ENCODE measurements around the gene FKBP7. TPM values are rescaled to one million over a fixed set of nuclear protein-coding genes. Genes with fewer than 3 reads are reported as not detected.

Gene FKBP7
- polyA plus RNA-seq, 1 donor from 2014 or later = 46.1 TPM

GRCh38 chr2:178508646-178509045 is 30.2 kb upstream of the FKBP7 start:
- Histone ChIP-seq H3K4me3 (ENCODE audit: low read length) (no peak overlapping the region), H3K79me2 (replicated peaks; ENCODE audit: insufficient read depth, low read length) (no peaks in the 10 kb centered on the region), H4K20me1 (ENCODE audit: insufficient read depth) (no peaks in the 10 kb centered on the region), H3K9me3 (ENCODE audit: low read length) (no peaks in the 10 kb centered on the region), H3K27me3 (ENCODE audit: insufficient read depth, low read depth, low read length) (no peaks in the 10 kb centered on the region), H3K9me2 (ENCODE audit: insufficient read depth, low read length) (no peaks in the 10 kb centered on the region), H2AFZ (ENCODE audit: low read depth, low read length) (no peak overlapping the region), H3K36me3 (ENCODE audit: insufficient read depth, low read length) (peaks cover 4% of the 10 kb centered on the region), H3K4me2 (ENCODE audit: low read length) (no peak overlapping the region), H3F3A (ENCODE audit: insufficient read depth, low read length, poor library complexity, severe bottlenecking) (no peaks in the 10 kb centered on the region), H3K9ac (ENCODE audit: low read length) (no peak overlapping the region), H3K27ac (ENCODE audit: low read length) (no peak overlapping the region)
- no peak for TF ChIP-seq MXI1 (conservative IDR thresholded peaks at IDR 0.05; ENCODE audit: poor library complexity, severe bottlenecking)
- TF ChIP-seq, protein P1, sequence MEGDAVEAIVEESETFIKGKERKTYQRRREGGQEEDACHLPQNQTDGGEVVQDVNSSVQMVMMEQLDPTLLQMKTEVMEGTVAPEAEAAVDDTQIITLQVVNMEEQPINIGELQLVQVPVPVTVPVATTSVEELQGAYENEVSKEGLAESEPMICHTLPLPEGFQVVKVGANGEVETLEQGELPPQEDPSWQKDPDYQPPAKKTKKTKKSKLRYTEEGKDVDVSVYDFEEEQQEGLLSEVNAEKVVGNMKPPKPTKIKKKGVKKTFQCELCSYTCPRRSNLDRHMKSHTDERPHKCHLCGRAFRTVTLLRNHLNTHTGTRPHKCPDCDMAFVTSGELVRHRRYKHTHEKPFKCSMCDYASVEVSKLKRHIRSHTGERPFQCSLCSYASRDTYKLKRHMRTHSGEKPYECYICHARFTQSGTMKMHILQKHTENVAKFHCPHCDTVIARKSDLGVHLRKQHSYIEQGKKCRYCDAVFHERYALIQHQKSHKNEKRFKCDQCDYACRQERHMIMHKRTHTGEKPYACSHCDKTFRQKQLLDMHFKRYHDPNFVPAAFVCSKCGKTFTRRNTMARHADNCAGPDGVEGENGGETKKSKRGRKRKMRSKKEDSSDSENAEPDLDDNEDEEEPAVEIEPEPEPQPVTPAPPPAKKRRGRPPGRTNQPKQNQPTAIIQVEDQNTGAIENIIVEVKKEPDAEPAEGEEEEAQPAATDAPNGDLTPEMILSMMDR (IDR thresholded peaks at IDR 0.05; ENCODE audit: poor library complexity, severe bottlenecking) = no peak
- TF ChIP-seq, protein P2, sequence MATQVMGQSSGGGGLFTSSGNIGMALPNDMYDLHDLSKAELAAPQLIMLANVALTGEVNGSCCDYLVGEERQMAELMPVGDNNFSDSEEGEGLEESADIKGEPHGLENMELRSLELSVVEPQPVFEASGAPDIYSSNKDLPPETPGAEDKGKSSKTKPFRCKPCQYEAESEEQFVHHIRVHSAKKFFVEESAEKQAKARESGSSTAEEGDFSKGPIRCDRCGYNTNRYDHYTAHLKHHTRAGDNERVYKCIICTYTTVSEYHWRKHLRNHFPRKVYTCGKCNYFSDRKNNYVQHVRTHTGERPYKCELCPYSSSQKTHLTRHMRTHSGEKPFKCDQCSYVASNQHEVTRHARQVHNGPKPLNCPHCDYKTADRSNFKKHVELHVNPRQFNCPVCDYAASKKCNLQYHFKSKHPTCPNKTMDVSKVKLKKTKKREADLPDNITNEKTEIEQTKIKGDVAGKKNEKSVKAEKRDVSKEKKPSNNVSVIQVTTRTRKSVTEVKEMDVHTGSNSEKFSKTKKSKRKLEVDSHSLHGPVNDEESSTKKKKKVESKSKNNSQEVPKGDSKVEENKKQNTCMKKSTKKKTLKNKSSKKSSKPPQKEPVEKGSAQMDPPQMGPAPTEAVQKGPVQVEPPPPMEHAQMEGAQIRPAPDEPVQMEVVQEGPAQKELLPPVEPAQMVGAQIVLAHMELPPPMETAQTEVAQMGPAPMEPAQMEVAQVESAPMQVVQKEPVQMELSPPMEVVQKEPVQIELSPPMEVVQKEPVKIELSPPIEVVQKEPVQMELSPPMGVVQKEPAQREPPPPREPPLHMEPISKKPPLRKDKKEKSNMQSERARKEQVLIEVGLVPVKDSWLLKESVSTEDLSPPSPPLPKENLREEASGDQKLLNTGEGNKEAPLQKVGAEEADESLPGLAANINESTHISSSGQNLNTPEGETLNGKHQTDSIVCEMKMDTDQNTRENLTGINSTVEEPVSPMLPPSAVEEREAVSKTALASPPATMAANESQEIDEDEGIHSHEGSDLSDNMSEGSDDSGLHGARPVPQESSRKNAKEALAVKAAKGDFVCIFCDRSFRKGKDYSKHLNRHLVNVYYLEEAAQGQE (IDR thresholded peaks at IDR 0.05; ENCODE audit: borderline replicate concordance) = no peak
- no peak for TF ChIP-seq RAD21 (conservative IDR thresholded peaks at IDR 0.05)
- TF ChIP-seq SMC3 (conservative IDR thresholded peaks at IDR 0.05; ENCODE audit: poor library complexity) = no peak
- TF ChIP-seq TAF1 (IDR thresholded peaks at IDR 0.05; ENCODE audit: low read depth) = no peak
- no peak for TF ChIP-seq EZH2 (IDR thresholded peaks at IDR 0.05; ENCODE audit: borderline replicate concordance, insufficient read depth, low read length, poor library complexity, severe bottlenecking)
- TF ChIP-seq EP300 (conservative IDR thresholded peaks at IDR 0.05; ENCODE audit: poor library complexity, severe bottlenecking) = no peak
- no peak for TF ChIP-seq POLR2AphosphoS5 (IDR thresholded peaks at IDR 0.05)

- TF ChIP-seq, protein P1 (IDR thresholded peaks at IDR 0.05; ENCODE audit: poor library complexity, severe bottlenecking) = no peak
- no peak for TF ChIP-seq EP300 (conservative IDR thresholded peaks at IDR 0.05; ENCODE audit: poor library complexity, severe bottlenecking)
- no peak overlapping the region for H2AFZ ChIP-seq (ENCODE audit: low read depth, low read length)
- H3K27me3 ChIP-seq (ENCODE audit: insufficient read depth, low read depth, low read length) = no peaks in the 10 kb centered on the region
- no peaks in the 10 kb centered on the region for H3F3A ChIP-seq (ENCODE audit: insufficient read depth, low read length, poor library complexity, severe bottlenecking)
- H3K4me3 ChIP-seq (ENCODE audit: low read length) = no peak overlapping the region
- no peak overlapping the region for H3K27ac ChIP-seq (ENCODE audit: low read length)
- no peak overlapping the region for H3K9ac ChIP-seq (ENCODE audit: low read length)
- H3K9me3 ChIP-seq (ENCODE audit: low read length) = no peaks in the 10 kb centered on the region
- no peaks in the 10 kb centered on the region for H4K20me1 ChIP-seq (ENCODE audit: insufficient read depth)
- H3K9me2 ChIP-seq (ENCODE audit: insufficient read depth, low read length) = no peaks in the 10 kb centered on the region
- no peaks in the 10 kb centered on the region for H3K79me2 ChIP-seq (replicated peaks; ENCODE audit: insufficient read depth, low read length)
- no peak overlapping the region for H3K4me2 ChIP-seq (ENCODE audit: low read length)
- H3K36me3 ChIP-seq (ENCODE audit: insufficient read depth, low read length) = peaks cover 11% of the 10 kb centered on the region
These were observed 28.5 kb upstream of the FKBP7 start for GRCh38 chr2:178506949-178507348.
